ENCODE results near the gene EFNB3. TPM values are rescaled to one million over a fixed set of nuclear protein-coding genes. Genes with fewer than 3 reads are reported as not detected.
A peak's percentile ranks its signal among the peaks of the same experiment; 100 is the strongest.

EFNB3 gene
- total and polyA plus RNA-seq, 10 of the 15 experiments (the other 5 are each of a cell fraction or from before 2014, with no cell fraction given): 0.01 to 0.13 (median 0.04) TPM; not detected in 5

- TF ChIP-seq ETV6 (conservative IDR thresholded peaks at IDR 0.05 in 1 of 2, IDR thresholded peaks at IDR 0.05 in 1 of 2; ENCODE audit: borderline replicate concordance in 1 of 2, low read depth in 1 of 2) (no peak), IRF4 (IDR thresholded peaks at IDR 0.05; ENCODE audit: low read depth, low read length) (no peak), BMI1 (IDR thresholded peaks at IDR 0.05; ENCODE audit: borderline replicate concordance) (no peak), MYC (IDR thresholded peaks at IDR 0.05; ENCODE audit: insufficient read depth, insufficient read length, insufficient replicate concordance, low read length, severe bottlenecking) (no peak)
These were observed 4.0 kb downstream of the EFNB3 start (continued) for GRCh38 chr17:7709031-7709430.

- ATAC-seq (no peak), DNase-seq (ENCODE audit: low read depth, low spot score) (no peak), FAIRE-seq (peak; percentile 13)
- no peak overlapping the region for H3K9ac ChIP-seq (ENCODE audit: control insufficient read depth, insufficient read depth, low read length)
- peaks cover 5% of the 10 kb centered on the region for H3K4me1 ChIP-seq (ENCODE audit: control insufficient read depth, insufficient read depth, low read length)
- no peak overlapping the region for H3K4me3 ChIP-seq
- 50% methylated on average over 7 of the region's 7 CpGs for WGBS (ENCODE audit: insufficient coverage, insufficient replicate concordance, low lambda C conversion rate, missing lambda C conversion rate)
- H3K36me3 ChIP-seq (ENCODE audit: control insufficient read depth in 2 of 2, insufficient read depth in 2 of 2, low read length in 1 of 2): no peaks in the 10 kb centered on the region
- TF ChIP-seq ETV6 (conservative IDR thresholded peaks at IDR 0.05 in 1 of 2, IDR thresholded peaks at IDR 0.05 in 1 of 2; ENCODE audit: borderline replicate concordance in 1 of 2, low read depth in 1 of 2) (peak in 1 of 2 experiments; percentile 41; a peak in 1 of 4 replicates), NRF1 (conservative IDR thresholded peaks at IDR 0.05; ENCODE audit: low read depth, low read length) (no peak), SMAD1 (IDR thresholded peaks at IDR 0.05; ENCODE audit: low read depth, partially characterized antibody) (no peak), BACH1 (IDR thresholded peaks at IDR 0.05; ENCODE audit: borderline replicate concordance) (no peak), HDGF (IDR thresholded peaks at IDR 0.05) (no peak), SPI1 (IDR thresholded peaks at IDR 0.05; ENCODE audit: borderline replicate concordance, insufficient read depth, low read depth, low read length) (peak; percentile 54; the same call in 1 of the 2 replicates), CHD2 (IDR thresholded peaks at IDR 0.05; ENCODE audit: borderline replicate concordance, low read depth, low read length) (no peak), ZNF274 (IDR thresholded peaks at IDR 0.05; ENCODE audit: insufficient read depth, insufficient read length) (no peak), SUPT20H (IDR thresholded peaks at IDR 0.05; ENCODE audit: borderline replicate concordance, control insufficient read depth, low read depth, low read length) (no peak), EED (IDR thresholded peaks at IDR 0.05; ENCODE audit: low read depth) (0 out of 2 replicates have a peak, but pooled peaks have one; percentile 17)
- TF ChIP-seq, protein P1, sequence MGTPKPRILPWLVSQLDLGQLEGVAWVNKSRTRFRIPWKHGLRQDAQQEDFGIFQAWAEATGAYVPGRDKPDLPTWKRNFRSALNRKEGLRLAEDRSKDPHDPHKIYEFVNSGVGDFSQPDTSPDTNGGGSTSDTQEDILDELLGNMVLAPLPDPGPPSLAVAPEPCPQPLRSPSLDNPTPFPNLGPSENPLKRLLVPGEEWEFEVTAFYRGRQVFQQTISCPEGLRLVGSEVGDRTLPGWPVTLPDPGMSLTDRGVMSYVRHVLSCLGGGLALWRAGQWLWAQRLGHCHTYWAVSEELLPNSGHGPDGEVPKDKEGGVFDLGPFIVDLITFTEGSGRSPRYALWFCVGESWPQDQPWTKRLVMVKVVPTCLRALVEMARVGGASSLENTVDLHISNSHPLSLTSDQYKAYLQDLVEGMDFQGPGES (IDR thresholded peaks at IDR 0.05): no peak
- intact Hi-C loops (cut with micrococcal nuclease; ENCODE audit: unreplicated experiment) (no loop called here), in situ Hi-C loops (cut with MboI) (no loop called here)
- BruUV-seq (replicated peaks): no TSS peak
- ChIA-PET RAD21 (ENCODE audit: unreplicated experiment) (interaction anchor here (0.7 kb wide), 1 partner anchor 38 kb away, joined by 3 read pairs; no protein-coding TSS in a partner anchor), POLR2A (no interaction called here), SMC1A (ENCODE audit: uncharacterized antibody, unreplicated experiment) (no interaction called here), CTCF (no interaction called here)
- H4K20me1 ChIP-seq (ENCODE audit: control insufficient read depth, insufficient read depth): no peaks in the 10 kb centered on the region
- H2AFZ ChIP-seq (ENCODE audit: control insufficient read depth, low read depth, low read length): no peak overlapping the region
- H3K9me3 ChIP-seq (replicated peaks; ENCODE audit: control insufficient read depth, insufficient read depth, low read length): no peaks in the 10 kb centered on the region
- H3K4me2 ChIP-seq (ENCODE audit: control insufficient read depth, insufficient read depth): no peak overlapping the region
- peaks cover 3 to 5% of the 10 kb centered on the region in 2 experiments; a peak in 2 of 4 replicates for H3K27me3 ChIP-seq (replicated peaks in 1 of 2; ENCODE audit: control insufficient read depth in 2 of 2, insufficient read depth in 2 of 2, low read length in 1 of 2)
- H3K79me2 ChIP-seq (ENCODE audit: control insufficient read depth, insufficient read depth, low read length): no peaks in the 10 kb centered on the region
- no peak overlapping the region for H3K27ac ChIP-seq (ENCODE audit: control insufficient read depth, insufficient read depth)
These were observed 5.3 kb downstream of the EFNB3 start for GRCh38 chr17:7710301-7710700.
